ENCODE results near the gene TMEM40.
A peak's percentile ranks its signal among the peaks of the same experiment; 100 is the strongest.

Gene TMEM40

DNA sequence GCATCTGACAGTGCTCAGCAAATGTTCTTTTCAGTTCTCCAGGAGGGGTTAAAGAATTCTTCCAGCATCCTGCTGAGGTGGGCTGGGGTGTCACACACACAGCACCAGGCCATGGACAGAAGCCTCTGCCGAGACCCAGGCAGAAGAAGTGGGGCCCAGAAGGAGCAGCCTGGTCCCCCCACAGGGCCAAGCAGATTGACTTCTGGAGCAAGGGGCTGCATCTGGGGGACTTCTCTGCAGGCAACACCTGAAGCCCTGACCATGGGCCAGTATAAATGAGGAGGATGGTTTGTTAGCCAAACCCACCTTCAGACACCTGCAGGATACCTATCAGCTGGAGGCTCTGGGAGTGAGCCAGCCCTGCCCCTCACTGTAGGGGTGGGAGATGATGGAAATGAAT is 16.2 kb upstream of the TMEM40 start:
- DNase-seq = no peak

DNA sequence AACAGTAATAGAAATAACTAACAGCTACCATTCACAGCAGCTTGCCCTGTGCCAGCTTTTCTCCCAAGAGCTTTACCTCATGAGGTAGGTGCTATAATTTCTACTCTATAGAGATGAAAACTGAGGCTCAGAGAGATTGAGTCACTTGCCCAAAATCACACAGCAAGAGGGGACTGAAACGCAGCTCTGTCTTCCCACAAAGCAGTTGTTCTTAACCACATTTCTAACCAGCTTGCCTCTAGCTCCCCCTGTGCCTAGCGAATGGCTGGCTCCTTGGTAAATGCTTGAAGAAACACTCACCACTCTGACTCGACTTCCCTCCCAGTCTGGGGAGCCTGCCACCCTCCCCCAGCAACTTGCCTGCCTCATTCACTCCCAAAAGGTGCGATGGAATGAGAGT is 15.6 kb upstream of the TMEM40 start:
- DNase-seq = no peak

DNA sequence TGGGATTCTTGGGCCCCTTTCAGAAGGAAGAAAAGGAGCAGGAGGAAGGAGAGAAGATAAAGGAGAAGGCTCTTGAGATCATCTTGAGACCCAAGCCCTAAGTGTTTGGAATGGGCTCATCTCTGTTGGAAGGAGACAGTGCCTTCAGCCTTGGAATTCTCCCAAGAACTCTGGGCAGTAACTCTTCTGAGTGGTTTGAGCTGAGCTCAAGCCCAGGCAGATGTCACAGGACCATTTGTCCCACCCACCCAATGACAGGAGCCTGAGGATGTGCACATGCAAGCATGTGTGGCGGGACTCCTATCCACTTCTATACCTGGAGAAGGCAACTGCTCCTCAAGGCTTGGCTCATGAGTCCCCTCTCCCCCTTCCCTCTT is 14.6 kb upstream of the TMEM40 start:
- DNase-seq = no peak

DNA sequence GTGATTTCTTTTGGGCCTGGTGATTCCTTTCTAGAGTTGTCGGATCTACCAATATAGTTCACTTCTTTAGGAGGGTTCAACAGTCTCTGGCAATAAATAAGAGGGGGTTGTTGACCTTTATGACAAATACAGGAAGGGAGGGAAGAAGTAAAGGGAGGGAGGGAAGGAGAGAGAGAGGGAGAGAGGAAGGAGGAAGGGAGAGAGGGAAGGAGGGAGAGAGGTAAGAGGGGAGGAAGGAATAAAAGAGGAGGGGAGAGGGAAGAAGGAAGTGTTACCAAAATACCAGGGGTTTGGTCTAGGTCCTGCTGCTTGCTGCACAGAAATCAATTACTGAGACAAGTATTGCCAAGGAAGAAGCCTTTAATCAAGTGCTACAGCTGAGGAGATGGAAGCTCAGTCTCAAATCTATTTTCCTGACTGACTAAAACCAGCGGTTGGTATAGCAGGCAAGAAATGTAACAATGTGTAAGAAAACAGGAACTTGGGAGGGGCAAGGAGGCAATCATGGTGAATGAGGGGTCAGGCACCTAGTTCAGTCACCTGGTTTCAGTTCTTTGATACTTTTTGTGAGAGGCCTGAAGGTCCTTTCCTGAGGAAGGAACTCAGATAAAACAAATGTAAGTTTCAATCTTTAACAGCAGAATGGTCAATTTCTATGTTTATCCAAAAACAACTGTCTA is 14.1 kb upstream of the TMEM40 start:
- no peak for DNase-seq

DNA sequence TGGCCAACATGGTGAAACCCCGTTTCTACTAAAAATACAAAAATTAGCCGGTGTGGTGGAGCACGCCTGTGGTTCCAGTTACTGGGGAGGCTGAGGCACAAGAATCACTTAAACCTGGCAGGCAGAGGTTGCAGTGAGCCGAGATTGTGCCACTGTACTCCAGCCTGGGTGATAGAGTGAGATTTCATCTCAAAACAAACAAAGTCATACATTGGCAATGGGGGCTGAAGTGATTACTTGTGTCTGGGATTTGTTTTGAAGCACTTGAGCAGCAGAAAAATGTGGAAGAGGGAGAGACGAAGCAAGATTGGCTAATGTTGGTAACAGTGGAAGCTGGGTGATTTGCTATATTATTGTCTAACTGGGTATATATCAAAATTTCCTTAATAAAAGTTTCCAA is 13.4 kb upstream of the TMEM40 start:
- DNase-seq = no peak

DNA sequence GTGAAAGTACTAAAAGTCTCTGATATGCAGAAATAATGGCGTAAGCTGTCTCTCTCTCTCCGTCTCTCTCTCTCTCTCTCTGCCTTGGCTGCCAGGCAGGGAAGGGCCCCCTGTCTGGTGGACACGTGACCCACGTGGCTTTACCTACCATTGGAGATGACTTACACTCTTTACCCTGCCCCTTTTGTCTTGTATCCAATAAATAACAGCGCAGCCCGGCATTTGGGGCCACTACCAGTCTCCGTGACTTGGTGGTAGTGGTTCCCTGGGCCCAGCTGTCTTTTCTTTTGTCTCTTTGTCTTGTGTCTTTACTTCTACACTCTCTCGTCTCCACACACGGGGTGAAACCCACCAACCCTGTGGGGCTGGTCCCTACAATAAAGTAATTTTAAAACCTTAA is 12.2 kb upstream of the TMEM40 start:
- no peak for DNase-seq

DNA sequence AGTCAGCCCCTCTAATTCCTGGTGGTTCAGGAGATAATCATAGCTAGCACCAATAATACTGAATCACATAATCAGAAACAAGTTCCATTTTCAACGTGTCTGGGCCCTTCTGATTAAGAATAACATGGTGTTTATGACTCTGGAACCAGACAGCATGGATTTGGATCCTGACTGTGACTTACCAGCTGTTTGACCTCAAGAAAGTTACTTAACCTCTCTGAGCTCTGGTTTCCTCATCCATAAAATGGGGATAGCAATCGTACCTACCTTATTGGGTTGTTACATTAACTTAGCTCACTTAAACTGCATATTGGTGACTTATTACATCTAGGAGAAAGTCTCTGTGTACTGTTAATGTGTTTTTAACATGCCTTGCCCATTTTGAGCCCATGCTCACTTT is 10.7 kb upstream of the TMEM40 start:
- DNase-seq = no peak

DNA sequence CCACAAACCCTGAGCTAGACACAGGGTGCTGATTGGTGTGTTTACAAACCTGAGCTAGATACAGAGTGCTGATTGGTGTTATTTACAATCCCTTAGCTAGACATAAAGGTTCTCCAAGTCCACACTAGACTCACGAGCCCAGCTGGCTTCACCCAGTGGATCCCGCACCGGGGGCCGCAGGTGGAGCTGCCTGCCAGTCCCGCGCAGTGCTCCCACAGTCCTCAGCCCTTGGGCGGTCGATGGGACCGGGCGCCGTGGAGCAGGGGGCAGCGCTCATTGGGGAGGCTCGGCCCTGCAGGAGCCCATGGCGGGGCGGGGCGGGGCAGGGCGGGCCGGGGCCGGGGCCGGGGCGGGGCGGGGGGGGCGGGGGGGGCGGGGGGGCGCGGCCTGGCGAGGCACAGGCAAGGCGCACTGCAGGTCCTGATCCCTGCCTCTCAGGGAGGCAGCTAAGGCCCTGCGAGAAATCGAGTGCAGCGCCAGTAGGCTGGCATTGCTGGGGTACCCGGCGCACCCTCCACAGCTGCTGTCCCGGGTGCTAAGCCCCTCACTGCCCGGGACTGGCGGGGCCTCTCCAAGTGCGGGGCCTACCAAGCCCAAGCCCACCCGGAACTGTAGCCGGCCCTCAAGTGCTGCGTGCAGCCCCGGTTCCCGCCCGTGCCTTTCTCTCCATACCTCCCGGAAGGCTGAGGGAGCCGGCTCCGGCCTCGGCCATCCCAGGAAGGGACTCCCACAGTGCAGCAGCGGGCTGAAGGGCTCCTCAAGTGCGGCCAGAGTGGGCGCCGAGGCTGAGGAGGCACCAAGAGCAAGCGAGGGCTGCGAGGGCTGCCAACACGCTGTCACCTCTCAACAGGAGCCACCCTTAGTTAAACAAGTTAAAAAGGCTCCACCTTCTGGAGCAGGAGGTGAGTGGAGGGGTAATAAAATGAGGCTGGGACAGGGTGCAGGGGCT is 9.8 kb upstream of the TMEM40 start:
- DNase-seq = no peak

DNA sequence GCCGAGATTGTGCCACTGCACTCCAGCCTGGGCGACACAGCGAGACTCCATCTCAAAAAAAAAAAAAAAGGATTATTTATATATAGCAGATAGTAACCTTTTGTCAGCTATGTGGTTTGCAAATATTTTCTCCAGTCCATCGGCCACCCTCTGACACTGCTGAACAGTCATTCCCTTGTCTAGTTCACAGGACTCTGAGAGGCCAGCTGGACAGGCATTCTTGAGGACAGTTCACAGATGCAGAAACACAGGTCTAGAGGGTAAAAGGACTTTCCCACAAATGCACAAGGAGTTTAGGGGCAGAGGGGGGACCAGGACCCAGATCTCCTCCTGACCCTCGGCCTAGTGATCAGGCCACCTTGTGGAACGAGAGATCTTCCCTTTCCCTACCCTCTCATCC is 7.5 kb upstream of the TMEM40 start:
- DNase-seq = no peak

DNA sequence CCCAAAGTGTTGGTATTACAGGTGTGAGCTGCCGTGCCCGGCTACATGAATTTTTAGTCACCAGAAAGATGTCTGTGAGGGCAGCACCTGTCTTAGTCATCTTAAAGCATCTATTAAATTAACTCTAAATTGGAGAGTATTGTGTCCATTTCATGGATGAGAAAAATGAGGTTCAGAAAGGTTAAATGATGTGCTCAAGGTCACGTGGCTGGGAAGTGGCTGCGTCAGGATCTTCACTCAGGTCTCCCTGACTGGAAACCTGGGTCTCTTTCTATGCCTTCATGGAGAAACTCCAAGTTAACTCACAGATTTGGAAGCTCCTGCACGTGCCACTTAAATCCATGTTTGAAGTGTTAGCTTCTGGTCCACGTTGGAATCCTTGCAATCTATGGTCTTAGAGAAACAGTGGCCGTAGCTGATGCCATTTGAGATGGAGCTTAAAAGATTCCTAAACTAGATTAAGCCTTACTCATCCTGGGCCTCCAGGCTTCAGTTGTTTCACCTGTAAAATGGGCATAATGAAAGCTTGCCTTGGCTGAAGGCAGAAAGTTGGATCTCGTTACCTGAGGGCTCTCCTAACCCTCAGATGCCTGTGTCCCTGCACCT is 5.2 kb upstream of the TMEM40 start:
- DNase-seq = no peak

DNA sequence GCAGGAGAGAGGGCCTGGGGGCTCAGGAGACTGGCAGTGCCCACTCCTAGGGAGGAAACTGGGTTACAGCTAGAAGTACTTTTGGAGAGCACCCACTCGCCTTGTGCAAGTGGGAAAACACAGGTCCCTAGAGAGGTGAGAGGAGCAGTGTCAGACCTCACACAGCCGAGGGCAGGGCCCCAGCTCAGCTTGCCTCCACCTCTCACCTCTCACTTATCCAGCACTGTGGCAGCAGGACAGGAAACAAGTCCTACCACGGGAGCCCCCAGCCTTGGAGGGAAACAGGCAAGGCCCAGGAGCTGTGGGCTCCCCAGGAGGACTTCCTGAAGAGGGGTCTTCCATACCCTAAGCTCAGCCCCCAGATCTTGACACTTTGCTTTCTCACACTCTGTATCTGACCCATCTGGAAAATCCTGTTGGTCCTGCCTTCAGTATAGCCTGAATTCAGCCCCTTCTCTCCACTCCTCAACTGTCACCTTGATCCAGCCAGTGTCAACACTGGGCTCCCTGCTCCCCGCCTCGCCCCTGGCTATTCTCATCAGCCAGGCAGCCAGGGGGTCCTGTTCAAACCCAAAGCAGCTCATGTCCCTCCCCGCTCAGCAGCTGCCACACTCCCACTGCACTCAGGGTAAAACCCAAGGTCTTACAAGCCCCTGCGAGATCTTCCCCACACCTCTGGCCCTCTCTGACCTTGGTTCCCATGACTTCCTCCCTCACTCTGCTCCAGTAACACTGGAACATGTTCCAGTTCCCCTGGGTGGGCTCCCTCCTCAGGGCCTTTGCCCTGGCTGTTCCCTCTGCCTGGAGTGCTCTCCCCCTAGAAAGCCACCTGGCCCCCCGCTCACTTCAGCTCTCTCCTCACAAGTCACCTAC is 870 bp upstream of the TMEM40 start:
- no peak for DNase-seq

DNA sequence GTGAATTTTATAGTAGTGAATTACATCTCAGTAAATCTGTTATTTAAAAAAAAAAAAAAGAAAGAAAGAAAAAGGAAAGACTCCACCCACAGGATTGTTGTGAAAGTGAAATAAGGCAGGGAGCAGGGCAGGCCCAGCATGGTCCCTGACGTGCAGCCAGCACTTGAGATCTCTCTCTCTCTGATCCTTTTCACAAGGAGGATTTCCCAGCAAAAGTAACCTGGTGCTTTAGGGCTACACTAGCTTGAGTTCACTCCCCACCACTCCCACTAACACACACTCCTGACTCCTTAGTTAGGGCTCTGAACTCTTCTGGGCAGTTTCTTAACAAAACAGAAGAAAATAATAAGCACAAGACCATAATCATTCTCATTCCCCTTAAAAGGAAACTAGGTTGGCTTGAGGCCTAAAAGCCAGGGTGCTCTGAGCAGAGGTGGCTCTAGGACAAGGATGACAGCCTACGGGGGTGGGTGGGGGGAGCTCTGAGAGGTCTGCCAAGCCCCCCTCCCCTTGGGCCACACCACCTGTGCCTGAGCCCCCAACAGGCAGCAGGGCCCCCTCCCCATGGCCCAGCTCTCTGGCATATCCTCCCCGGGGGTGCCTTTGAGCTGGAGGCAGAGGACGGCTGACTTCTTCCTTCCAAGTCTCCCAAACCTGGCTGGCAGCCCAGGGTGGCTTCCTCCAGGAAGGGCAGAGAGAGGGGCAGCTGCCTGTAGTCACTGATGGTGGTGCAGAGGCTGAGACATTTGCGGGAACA is 856 bp downstream of the TMEM40 start:
- peak; percentile 48 for DNase-seq

DNA sequence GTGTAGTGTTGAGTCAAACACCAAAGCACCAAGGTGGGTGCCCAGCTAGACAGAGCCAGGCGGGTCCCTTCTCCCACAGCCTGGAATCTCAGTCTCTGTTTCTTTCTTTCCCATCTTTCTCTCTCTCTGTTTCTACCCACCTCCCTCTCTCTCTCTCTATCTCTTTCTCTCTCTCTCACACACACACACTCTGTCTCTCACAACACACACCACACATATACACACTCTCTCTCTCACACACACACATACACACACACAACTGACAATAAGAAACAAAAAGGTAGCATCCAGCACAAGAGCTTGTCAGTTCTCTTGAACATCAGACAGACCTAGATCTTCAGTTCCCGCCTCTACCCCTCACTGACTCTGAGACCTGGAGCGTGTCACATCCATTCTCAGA is 2.4 kb downstream of the TMEM40 start:
- no peak for DNase-seq

DNA sequence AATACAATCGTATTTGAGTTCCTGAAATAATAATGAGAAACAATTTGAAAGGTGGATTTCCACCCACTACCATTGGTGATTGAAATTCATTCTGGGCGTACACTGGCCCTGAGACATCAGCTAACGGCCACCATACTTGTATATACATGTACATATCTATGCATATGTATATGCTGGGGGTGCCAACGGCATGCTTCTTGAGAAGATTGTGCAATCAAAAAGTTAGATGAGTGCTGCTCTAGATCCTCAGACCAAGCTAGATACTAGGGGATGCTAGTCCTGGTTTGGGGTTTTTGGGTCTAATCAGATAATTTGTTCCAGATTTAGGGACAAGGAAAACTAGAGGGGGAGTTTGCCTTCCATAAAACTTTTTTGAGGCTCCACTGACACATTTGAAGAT is 2.9 kb downstream of the TMEM40 start:
- no peak for DNase-seq

DNA sequence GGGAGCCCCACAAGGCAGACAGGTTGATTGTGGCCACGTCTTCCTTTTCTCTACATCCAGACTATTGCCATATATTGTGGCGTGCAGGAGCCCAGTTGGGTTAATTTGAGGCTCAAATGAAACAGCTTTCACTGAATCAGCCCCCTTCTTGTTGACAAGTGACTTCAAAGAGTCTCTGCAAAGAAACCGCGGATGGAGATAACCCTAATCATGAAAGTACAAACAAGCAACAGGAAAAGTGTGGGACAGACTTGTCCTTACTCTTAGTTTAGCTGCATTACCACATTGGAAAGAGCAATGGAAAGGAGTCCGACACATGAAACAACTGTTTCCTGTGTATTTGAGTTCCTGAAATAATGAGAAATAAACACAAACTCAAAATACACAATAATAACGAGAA is 3.3 kb downstream of the TMEM40 start:
- no peak for DNase-seq

DNA sequence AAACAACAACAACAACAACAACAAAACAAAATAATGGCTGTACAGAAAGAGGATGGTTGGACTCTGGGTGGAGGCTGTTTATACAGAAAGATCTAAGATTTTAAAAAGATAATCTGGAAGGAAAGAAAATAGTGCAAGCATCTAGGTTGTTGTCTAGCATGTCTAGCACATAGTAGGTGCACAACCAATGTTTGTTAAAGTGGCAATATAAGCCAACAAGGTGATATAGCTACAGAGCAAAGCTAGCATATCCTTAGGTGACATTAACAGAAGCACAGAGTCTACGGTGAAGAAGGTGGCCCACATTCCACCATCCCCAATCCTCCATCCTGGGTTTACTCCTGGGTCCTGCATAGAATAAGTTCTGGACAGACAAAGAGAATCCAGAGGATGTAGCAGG is 4.7 kb downstream of the TMEM40 start:
- no peak for DNase-seq

DNA sequence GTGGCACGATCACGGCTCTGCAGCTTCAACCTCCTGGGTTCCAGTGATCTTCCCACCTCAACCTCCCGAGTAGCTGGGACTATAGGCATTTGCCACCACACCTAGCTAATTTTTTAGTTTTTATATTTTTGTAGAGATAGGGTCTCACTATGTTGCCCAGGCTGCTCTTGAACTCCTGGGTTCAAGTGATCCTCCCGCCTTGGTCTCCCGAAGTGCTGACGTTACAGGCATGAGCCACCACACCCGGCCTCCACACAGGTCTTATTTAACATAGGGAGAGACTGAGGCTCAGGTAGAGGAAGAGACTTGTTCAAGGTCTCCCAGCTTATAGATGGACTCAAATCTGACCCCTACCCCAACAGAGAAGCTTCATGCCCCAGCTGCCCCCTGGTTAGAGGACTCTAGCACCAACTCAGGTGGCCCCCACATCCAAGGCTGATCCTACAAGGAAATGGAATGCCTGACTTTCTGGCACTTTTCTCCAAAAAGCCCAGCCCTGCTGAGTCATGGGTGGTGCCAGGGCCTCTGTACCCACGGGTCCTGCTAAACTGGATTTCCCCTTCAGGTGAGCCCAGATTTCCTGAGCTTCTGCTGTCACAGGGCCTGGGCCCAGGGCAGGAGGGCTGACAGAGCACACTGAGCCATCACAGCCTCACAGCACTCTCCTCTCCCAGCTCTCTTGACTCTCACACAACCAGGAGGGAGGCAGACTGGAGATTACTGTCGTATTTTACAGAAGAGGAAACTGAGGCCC is 5.6 kb downstream of the TMEM40 start:
- DNase-seq = no peak

DNA sequence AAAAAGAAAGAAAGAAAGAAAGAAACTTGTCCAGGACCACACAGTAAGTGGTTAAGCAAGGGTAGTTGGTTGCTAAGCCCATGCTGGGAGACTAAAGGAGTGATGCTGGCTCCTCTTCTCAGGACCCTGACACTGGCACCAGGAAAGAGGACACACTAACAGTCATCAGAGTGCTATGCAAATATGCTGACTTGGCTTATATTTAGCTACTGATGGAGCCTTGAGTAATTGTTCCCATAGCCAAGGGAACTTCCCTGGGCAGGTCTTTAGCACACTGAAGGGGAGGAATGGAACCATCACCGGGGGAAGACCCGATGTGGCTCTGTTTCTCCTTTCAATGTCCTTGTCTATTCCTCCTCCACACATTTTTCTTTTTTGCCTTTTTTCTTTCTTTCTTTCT is 6.2 kb downstream of the TMEM40 start:
- DNase-seq = peak; percentile 14

DNA sequence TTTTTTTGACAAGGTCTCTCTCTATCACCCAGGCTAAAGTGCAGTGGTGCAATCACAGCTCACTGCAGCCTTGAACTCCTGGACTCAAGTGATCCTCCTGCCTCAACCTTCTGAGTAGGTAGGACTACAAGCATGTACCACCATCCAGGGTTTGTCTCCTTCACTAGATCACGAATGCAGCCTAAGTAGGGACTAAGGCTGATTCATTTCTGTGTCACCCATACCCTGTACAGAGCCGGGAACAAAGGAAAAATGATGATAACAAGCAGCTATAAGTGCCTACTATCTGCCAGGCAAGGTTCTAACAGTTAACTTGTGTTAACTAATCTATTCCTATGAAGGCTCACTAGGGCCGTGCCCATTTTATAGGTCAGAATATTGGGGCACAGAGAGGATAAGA is 7.0 kb downstream of the TMEM40 start:
- no peak for DNase-seq

DNA sequence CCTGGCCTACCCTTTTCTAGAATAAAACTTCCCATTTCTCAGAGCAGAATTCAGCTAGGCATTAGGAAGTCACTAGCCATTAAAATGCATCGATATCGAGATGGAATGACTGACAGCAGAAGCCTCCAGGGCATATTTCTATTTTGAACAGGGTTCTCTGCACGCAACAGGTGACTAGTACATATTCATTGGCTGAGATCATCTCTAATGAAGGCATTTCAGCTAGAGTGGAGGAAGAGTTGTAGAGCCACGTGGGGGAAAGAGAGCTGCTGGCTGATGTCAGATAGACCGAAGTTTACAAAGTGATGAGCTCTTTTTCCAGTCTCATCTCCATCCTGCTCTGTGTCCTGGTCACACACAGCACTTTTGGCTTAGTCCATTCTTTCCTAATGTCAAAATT is 7.5 kb downstream of the TMEM40 start:
- DNase-seq = peak; percentile 53

DNA sequence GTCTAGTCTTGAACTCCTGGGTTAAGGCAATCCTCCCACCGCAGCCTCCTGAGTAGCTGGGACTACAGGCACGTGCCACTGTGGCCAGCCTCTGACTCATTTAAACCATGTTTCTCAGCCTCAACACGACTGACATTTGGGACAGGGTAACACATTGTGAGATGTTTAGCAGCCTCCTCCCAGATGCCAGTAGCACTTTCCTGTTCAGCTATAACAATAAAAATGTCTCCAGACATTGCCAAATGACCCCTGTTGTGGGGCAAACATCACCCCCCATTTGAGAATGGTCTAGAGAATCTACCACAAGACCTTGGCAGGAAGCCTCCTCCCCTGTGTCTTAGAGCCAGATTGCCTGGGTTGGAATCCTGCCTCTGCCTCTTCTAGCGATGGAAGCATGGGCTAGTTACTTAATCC is 8.4 kb downstream of the TMEM40 start:
- DNase-seq = peak; percentile 78

DNA sequence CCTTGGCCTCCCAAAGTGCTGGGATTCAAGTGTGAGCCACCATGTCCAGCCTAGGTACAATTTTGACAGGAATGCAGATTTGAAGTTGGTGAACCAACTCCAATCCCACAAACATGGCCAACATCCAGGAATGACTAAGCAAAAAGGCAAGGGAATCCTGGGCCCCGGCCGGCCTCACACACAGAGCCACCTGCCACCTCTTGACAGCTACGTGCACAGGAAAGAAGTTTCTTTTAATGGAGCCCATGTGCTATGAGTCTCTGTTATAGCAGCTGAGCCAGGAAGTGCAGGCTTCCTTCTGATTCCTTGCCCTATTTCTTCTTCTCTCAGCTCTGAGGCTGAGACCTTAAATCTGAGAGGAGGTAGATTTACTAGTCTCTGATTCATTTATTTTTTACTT is 8.8 kb downstream of the TMEM40 start:
- DNase-seq = peak; percentile 90
